HG03060 (cell line): ENCODE data around the gene SLC25A10.
"Not testable (repeated sequence)": the region's sequence is repeated elsewhere in the genome, so short reads cannot be mapped to it uniquely, and the experiment has no call there.

Experiments used
- ATAC-seq: cut with Tn5 transposase; IDR thresholded peaks from one replicate; pipeline ENCODE4 v1.9.1; 2021; ENCODE audit warnings: low read depth, moderate number of reproducible peaks; ENCODE audit not compliant: unreplicated experiment

SLC25A10 gene

DNA sequence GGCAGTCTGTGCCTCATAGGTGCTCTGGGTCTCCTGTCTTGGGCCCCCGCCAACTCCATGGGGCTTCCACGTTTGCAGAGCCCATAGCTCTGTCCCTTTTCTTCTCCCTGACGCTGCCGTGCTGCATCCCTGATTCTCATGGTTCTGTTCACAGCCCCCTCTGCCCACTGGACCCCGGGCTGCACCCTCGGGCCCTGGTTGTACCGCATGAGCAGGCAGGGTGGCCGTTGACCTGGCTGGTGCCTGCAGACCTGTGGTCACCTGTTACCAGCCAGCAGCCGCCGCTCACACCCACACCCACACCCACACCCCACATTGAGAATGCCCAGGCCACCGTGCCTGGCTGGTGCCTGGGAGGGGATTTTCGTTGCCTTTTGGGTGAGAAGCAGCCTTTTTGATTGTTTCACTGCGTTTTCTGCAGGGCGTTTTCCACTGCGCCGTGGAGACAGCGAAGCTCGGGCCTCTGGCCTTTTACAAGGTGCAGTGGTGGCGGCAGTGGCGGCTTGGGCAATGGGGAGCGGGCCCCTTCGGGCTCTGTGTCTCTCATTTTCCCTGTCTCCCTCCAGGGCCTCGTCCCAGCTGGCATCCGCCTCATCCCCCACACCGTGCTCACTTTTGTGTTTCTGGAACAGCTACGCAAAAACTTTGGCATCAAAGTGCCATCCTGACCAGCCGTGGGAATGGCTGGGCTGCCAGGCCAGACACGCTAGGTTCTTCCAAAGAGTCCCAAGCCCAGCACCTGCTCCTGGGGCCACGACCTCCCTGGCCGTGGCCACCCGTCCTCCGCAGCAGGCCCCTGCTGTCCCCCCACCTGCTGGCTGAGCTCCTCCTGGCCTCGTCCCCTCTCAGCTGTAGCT is 7.6 kb downstream of the SLC25A10 start:
- no peak for ATAC-seq

DNA sequence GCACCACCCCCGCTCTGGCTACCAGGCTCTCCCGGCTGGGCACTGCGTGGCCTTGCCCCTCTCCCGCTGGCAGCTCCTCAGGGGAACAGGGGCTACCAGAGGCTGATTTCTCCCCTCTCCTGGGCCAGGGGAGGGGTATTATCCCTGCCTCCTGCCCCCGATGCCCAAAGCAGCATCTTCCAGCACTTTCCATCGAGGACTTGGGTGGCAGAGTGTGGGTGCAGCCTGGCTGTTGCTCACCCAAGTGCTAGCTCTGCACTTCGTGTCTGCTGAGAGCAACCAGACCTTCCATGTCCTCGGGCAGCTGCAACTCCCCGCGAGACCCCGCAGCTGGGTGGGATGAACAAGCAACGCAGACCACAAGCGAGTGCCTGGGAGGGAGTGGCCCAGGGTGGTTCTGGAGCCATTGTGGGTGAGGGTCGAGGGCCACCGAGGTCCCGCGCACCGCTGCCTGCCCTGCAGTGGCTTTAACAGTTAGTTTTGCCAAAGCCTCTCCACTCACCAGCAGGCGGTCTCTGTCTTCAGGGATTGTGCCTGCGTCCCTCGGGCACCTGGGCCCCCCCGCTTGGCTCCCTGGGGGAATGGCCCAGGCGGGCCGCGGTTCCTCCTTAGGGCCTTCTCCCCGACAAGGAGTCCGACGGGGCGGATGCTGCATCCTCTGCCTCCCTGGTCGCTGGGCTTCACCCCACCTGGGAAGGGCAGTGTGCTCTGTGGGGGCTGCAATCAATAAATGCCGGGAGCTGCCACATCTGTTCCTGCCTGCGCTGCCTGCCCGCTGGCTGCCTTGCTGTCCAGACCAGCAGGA is 8.4 kb downstream of the SLC25A10 start:
- no peak for ATAC-seq

DNA sequence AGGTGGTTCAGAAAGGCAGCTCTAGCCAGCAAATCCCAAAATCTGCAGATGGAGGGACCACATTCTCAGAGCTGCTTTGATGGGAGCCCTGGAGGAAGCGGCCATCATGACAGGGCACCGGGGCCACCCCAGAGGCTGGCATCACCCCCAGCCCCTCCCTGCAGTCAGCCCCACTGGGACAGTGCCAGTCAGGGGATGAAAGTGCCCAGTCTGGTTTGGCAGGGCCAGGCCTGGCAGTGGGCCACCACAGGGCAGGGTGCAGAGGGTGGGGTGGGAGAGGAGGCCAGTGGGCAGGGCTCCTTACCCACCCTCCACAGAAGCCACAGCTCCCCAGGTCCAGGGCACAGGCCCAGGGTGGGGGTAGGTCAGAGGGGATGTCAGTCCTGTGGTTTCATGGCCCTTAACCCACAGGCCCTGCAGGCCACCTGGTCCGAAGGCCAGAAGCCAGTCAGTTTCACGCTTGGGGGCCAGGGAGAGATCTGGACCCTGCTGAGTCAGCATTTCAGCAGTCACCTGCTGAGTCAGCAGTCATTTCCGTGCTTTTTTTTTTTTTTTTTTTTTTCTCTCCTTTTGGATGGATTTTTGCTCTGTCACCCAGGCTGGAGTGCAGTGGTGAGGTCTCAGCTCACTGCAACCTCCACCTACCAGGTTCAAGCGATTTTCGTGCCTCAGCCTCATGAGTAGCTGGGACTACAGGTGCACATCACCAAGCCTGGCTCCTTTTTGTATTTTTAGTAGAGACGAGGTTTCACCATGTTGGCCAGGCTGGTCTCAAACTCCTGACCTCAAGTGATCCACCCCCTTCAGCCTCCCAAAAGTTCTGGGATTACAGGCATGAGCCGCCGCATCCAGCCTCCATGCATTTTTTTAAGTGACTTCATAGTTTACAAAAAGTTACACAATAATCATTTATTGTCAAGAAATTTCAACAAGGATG is 10.4 kb downstream of the SLC25A10 start:
- no peak for ATAC-seq

DNA sequence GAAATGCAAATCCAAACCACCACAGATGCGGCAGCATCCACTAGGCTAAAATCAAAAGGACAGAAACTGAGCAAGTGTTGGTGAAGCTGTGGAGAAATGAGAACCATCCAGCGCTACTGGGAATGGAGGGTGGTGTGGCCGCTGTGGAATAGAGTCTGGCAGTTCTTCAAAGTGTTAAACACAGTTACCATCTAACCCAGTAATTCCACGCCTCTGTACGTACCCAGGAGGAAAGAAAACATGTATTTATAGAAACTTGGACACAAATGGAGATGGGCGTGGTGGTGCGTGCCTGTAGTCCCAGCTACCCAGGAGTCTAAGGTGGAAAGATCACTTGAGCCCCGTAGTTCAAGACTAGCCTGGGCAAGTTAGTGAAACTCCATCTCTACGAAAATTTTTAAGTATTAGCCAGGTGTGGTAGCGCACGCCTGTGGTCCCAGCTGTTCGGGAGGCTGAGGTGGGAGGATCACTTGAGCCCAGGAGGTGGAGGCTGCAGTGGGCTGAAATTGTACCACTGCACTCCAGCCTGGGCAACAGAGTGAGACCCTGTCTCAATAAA is 11.6 kb downstream of the SLC25A10 start:
- no peak for ATAC-seq

- ATAC-seq: no peak
Measured at GRCh38 chr17:81725439-81725838, 13.4 kb downstream of the SLC25A10 start.

- ATAC-seq: no peak
Measured at GRCh38 chr17:81726004-81726403, 13.9 kb downstream of the SLC25A10 start.

- no peak for ATAC-seq
Measured at GRCh38 chr17:81727324-81728031, 15.4 kb downstream of the SLC25A10 start.

- no peak for ATAC-seq
Measured at GRCh38 chr17:81733507-81734404, 21.7 kb downstream of the SLC25A10 start.

GRCh38 chr17:81734405-81735263 is 22.6 kb downstream of the SLC25A10 start:
- no peak for ATAC-seq

DNA sequence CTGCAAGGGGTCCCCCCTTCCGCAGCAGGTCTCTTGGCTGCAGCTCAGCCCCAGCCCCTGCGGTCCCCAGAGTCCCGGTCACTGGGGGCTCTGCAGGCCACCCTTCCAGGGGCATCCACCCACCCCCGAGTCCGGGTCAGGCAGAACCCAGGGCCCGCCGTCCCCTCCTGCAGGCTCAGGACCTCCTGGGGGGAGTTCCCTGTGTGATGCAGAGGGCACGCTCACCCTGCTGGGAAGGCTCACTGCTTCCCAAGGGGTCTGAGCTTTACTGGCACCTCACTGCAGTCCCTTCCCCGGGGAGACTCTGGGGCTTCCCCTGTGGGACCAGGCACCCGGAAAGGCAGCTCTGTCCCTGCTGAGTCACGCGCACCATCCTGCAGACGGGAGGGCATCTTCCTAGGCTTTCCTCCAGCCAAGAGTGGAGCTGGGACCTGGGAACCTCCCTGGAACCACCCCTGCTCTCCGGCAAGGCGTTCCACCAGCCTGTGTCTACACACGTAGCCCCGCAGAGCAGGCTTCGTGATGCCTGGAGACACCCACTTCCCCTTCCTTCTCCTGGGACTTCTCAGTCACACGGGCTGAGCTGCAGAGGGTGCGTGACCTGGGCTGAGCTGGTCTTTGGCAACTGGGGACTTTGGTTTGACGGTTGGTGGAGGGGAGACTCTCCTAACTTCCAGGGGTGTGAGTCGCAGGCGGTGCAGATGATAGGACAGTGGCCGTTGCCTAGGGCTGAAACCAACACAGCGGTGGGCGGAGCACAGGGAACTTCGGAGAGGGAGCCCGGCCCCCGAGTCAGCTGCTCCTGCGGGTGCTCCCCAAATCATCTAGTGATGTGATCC is 23.4 kb downstream of the SLC25A10 start:
- ATAC-seq: no peak

DNA sequence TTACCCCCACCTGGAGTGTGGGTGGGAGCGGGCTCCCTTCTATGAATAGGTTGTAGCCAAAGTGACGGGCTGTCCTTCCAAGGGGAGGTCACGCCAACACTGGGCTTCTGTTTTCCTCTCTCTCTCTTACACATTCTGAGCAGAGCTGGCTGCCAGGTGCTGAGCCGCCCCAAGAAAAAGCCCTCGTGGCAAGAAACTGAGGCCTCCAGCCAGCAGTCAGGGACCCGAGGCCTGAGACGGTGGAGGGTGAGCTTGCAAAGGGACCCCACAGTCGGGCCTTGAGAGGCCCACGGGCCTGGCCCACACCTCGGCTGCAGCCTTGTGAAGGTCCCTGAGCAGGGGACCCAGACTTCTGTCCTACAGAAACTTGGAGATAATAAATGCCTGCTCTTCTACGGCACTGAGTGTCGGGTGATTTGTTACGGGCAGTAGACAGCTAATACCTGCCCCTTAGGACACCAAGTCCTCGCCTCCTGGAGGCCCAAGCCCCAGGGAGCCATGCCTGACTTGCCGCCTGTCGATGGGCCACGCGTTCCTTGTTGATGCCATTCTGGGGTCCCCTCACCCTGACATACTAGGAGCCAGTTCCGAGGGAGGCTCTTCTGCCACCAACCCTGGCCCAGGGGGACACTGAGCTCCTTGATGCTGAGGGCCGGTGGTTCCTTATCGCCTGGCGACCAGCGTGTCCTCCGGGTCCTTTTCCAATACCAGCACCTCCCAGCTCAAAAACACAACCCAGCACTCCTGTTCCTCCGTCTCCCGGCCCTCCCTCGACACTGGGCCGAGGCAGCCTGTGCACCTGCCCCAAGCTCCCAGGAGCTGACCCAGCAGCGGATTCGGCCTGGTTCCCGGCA is 26.1 kb downstream of the SLC25A10 start:
- ATAC-seq: no peak

DNA sequence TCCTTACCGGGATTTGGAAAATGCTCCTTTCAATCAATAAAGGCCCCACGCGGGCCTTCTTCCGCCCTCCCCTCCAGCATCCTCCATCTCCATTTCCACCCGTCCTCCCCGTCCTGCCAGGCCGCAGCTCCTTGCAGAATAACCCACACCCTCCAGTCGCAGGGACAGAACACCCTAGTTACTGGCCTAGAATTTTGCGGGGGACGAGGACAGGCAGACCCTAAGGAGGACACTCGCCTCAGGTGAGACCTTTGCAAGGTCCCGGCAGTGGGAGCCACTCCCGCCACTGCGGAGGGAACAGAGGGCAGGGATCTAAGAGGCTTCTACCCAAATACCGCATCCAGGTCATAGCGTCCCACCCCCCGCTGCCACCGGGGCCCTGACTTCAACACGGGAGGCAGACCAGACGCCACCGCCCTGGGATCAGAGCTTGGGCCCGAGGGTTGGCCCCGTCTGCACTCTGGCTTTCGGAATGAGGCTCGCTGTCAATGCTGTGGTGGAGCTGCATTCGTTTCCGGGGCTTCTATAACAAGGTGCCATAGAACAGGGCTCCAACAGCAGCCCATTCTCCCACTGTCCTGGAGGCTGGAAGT is 26.8 kb downstream of the SLC25A10 start:
- no peak for ATAC-seq

DNA sequence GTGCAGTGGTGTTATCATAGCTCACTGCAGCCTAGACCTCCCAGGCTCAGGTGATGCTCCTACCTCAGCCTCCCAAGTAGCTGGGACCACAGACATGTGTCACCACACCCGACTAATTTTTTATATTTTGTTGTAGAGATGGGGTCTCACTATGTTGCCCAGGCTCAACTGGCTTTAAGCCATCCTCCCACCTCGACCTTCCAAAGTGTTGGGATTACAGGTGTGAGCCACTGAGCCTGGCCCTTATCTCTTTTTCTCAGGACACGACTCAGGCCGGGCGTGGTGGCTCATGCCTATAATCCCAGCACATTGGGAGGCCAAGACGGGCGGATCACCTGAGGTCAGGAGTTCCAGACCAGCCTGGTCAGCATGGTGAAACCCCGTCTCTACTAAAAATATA is 27.5 kb downstream of the SLC25A10 start:
- not testable (repeated sequence) for ATAC-seq

- ATAC-seq: no peak
Measured at GRCh38 chr17:81740395-81740961, 28.4 kb downstream of the SLC25A10 start.

- no peak for ATAC-seq
Measured at GRCh38 chr17:81741049-81741593, 29.0 kb downstream of the SLC25A10 start.
